Prostate gland (tissue), 2 donors: ENCODE results near the gene BRD1. TPM values are rescaled to one million over a fixed set of nuclear protein-coding genes. Genes with fewer than 3 reads are reported as not detected.

ENCODE experiments used
- DNase-seq: peaks from one replicate; pipeline ENCODE4 v3.0.0-alpha.2; 2019; ENCODE audit warnings: low spot score
- H3K27ac ChIP-seq, 2 donors: fragments of 200-600 bp; sonication (generic); 2 replicates each; pipeline ENCODE4 v1.5.1; 2017 to 2019
- H3K27me3 ChIP-seq: fragments of 200-600 bp; sonication (generic); replicated peaks from 2 replicates; pipeline ENCODE4 v1.5.1; 2019; ENCODE audit not compliant: insufficient read depth
- H3K36me3 ChIP-seq, 2 donors: fragments of 200-600 bp; sonication (generic); 1 replicate in 1 of 2; 2 replicates in 1 of 2; pipeline versions ENCODE4 v1.5.1 to v1.8.1; 2017 to 2019
- H3K4me1 ChIP-seq: fragments of 200-600 bp; sonication (generic); replicated peaks from 2 replicates; pipeline ENCODE4 v1.5.1; 2019
- H3K4me3 ChIP-seq, 2 donors: fragments of 200-600 bp; sonication (generic); 2 replicates each; pipeline ENCODE4 v1.5.1; 2017 to 2019
- H3K9me3 ChIP-seq: fragments of 200-600 bp; sonication (generic); 2 replicates; pipeline ENCODE4 v1.5.1; 2017
- POLR2A ChIP-seq: fragments of 450-650 bp; IDR thresholded peaks from one replicate; pipeline ENCODE4 v1.6.1; 2016; ENCODE audit warnings: antibody characterized with exemption, mild to moderate bottlenecking
- POLR2AphosphoS5 ChIP-seq: sonication (generic); formaldehyde crosslinking; IDR thresholded peaks from one replicate; pipeline ENCODE4 v1.6.1; 2017; ENCODE audit warnings: antibody characterized with exemption
- WGBS: methylation state at CpG from one replicate; pipeline ENCODE4 v1.1.5; 2018; 5-methylcytosine and 5-hydroxymethylcytosine counted together
- intact Hi-C: fragments of 100-400 bp; cut with DNase I; formaldehyde crosslinking; loops from one replicate; pipeline ENCODE4 v1.14.2; 2022
- total RNA-seq, 2 donors: library from RNA; depleted of rRNA; stranded (reverse); fragments of >200 nt; gene quantifications; one replicate each; pipeline ENCODE4 v1.1.0, GENCODE V29; 2016
- TF ChIP-seq, protein P1 (sequence below), 4 experiments: fragments of 200-600 bp in 2 of 4; fragments of 450-650 bp in 2 of 4; sonication (generic) in 2 of 4; IDR thresholded peaks; 1 replicate in 3 of 4; 2 replicates in 1 of 4; pipeline ENCODE4 v1.5.1; 2016 to 2019; ENCODE audit warnings: antibody characterized with exemption in 4 of 4, mild to moderate bottlenecking in 2 of 4, moderate library complexity in 2 of 4

The BRD1 gene
- total RNA-seq, 2 donors from 2014 or later: 40.3 to 74.2 TPM

DNA sequence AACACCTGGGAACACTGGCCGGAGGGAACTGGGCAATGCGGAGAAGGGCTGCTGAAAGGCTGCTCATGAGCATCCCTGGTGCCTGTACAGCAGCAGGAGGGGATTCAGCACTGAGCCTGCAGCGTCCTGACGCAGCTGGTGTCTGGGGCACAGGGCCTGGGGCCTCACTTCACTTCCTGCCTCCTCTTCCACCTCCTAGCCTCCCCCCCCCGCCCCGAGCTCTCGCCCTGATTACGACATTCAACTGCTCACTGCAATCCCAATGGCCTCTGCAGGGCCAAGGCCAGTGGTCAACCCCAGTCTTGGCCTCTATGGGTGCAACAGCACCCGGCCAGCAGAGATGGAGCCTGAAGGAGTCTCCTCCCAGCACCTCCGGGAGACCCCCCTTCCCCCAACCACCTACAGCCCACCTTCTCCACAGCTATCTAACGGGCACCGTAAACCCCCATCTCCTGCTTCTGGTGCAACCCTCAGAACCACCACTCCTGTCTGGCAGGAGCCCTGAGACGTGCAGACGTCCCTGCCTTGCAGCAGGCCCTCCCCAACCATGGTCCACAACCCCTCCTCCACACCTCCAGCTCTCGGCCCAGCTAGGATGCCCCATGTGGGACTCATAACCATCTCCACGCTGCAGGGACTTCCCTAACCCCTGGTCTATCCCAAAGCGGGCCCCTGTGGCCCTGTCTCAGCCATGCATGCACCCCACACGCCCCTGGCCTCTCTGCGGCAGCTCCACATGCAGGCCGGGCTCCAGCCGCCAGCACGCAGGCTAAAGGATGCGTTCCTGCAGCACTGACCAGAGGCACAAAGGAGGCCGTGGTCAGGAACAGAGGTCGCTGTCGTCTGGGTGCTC lies 38.2 kb downstream of the BRD1 start:
- H3K4me1 ChIP-seq: peaks cover 17% of the 10 kb centered on the region
- intact Hi-C loops: no loop called here
- H3K4me3 ChIP-seq: no peak overlapping the region
- peaks cover 2 to 11% of the 10 kb centered on the region in 2 donors for H3K36me3 ChIP-seq
- peak overlapping the region; percentile 0 to 18 for H3K27ac ChIP-seq
- TF ChIP-seq POLR2AphosphoS5 (no peak), POLR2A (no peak)
- TF ChIP-seq, protein P1, sequence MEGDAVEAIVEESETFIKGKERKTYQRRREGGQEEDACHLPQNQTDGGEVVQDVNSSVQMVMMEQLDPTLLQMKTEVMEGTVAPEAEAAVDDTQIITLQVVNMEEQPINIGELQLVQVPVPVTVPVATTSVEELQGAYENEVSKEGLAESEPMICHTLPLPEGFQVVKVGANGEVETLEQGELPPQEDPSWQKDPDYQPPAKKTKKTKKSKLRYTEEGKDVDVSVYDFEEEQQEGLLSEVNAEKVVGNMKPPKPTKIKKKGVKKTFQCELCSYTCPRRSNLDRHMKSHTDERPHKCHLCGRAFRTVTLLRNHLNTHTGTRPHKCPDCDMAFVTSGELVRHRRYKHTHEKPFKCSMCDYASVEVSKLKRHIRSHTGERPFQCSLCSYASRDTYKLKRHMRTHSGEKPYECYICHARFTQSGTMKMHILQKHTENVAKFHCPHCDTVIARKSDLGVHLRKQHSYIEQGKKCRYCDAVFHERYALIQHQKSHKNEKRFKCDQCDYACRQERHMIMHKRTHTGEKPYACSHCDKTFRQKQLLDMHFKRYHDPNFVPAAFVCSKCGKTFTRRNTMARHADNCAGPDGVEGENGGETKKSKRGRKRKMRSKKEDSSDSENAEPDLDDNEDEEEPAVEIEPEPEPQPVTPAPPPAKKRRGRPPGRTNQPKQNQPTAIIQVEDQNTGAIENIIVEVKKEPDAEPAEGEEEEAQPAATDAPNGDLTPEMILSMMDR (IDR thresholded peaks at IDR 0.05): no peak
- 85% methylated on average over 23 of the region's 26 CpGs for WGBS
- H3K27me3 ChIP-seq: no peaks in the 10 kb centered on the region
- no peaks in the 10 kb centered on the region for H3K9me3 ChIP-seq
- no peak for DNase-seq

DNA sequence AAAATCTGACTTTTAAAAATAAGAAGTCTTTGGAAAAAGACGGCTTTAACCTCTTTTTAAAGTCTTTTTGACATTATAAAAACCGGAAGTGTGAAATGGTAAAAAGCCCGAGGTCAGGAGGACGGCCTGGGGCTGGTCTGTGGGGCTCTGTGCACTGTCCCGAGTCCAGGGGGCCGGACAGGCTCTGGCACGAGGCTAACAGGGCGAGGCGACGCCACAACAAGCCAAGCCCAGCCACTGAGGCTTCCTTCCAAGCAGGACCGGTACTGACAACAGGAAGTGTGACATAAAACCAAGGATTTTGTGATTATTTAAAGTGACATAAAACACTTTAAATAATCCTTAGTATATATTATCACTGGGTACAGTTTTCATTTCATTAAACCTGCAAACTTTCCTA lies 39.2 kb downstream of the BRD1 start:
- TF ChIP-seq, protein P1 (IDR thresholded peaks at IDR 0.05): no peak
- TF ChIP-seq POLR2AphosphoS5: peak; percentile 63
- TF ChIP-seq POLR2A: no peak
- intact Hi-C loops: no loop called here
- WGBS: 8% methylated on average over 11 of the region's 11 CpGs
- no peak overlapping the region for H3K4me3 ChIP-seq
- peaks cover 0 to 6% of the 10 kb centered on the region in 2 donors for H3K36me3 ChIP-seq
- peak; percentile 46 for DNase-seq
- no peaks in the 10 kb centered on the region for H3K27me3 ChIP-seq
- peaks cover 11% of the 10 kb centered on the region for H3K4me1 ChIP-seq
- H3K9me3 ChIP-seq: no peaks in the 10 kb centered on the region
- peak overlapping the region; percentile 0 to 18 for H3K27ac ChIP-seq

DNA sequence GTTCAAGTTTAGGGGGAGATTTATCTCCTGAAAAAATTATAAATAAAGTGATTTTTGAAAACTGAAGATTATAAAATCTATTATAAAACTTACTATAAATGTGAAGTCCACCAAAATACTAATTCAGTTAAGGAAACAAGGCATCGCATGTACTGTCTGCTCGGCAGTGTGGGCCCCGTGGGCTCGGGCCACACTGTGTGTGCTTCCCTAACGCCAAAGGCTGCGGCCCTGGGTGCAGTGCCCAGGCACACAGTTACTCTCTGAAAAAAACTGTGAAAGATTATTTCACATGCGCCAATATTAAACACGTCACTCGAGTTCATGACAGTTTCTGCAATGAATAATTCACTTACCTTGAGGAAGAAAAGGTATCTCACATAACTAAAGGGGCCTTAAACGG lies 39.8 kb downstream of the BRD1 start:
- no peak for DNase-seq
- TF ChIP-seq POLR2A (no peak), POLR2AphosphoS5 (no peak)
- TF ChIP-seq, protein P1 (IDR thresholded peaks at IDR 0.05): no peak
- H3K36me3 ChIP-seq: peaks cover 0 to 6% of the 10 kb centered on the region in 2 donors
- no peaks in the 10 kb centered on the region for H3K9me3 ChIP-seq
- no peaks in the 10 kb centered on the region for H3K27me3 ChIP-seq
- H3K4me1 ChIP-seq: peaks cover 11% of the 10 kb centered on the region
- intact Hi-C loops: no loop called here
- H3K4me3 ChIP-seq: no peak overlapping the region
- H3K27ac ChIP-seq: no peak overlapping the region
- 90% methylated on average over 10 of the region's 10 CpGs for WGBS

DNA sequence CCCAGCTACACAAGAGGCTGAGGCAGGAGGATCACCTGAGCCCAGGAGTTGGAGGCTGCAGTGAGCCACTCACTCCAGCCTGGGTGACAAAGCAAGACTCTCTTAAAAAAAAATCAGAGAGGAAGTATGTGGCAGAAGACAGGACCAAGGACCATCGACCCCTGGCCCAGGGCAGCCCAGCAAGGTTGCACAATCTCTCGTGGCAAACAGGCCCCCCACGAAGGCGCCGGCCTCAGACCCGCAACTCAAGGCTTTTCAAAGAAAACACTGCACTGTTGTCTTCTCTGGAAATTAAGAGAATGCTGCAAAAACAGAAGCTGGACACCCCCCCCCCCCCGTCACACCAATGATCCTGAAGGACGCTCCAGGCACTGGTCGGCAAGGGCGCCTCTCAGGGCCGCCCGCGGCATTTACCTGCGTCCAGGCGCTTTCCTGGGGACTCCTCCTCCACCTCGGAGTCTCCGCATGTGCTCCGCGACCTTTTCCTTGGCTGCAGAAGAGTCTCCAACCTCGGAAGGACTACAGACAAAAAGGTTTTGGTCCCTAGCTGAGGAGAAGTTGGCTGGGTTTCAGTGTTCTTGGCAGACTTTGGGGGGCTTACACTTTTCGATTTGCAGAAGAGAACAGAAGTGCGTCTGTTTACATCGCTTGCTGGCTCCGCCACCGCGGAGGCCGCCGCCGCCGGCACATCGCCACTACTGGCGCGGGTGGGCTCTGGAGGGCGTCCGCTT lies 40.5 kb downstream of the BRD1 start:
- H3K4me3 ChIP-seq: no peak overlapping the region
- intact Hi-C loops: no loop called here
- no peak overlapping the region for H3K27ac ChIP-seq
- 92% methylated on average over 35 of the region's 35 CpGs for WGBS
- H3K4me1 ChIP-seq: peaks cover 11% of the 10 kb centered on the region
- TF ChIP-seq POLR2A: no peak
- TF ChIP-seq, protein P1 (IDR thresholded peaks at IDR 0.05): no peak
- TF ChIP-seq POLR2AphosphoS5: no peak
- H3K27me3 ChIP-seq: no peaks in the 10 kb centered on the region
- peaks cover 0 to 1% of the 10 kb centered on the region in 2 donors for H3K36me3 ChIP-seq
- no peak for DNase-seq
- H3K9me3 ChIP-seq: no peaks in the 10 kb centered on the region
